Measurements from ENCODE around the gene PTGS2. TPM values are rescaled to one million over a fixed set of nuclear protein-coding genes. Genes with fewer than 3 reads are reported as not detected.

Gene PTGS2
- total RNA-seq, 1 experiment from 2014 or later = 0.20 TPM

GRCh38 chr1:186636786-186637185 lies 43.4 kb downstream of the PTGS2 start (continued):
- no peak for TF ChIP-seq MLX (CRISPR knock-in tag; IDR thresholded peaks at IDR 0.05)
- no peak for TF ChIP-seq E2F4 (CRISPR knock-in tag; IDR thresholded peaks at IDR 0.05; ENCODE audit: borderline replicate concordance, low read depth)

- no peaks in the 10 kb centered on the region for H3K36me3 Mint-ChIP-seq
- TF ChIP-seq ATF3 (CRISPR knock-in tag; conservative IDR thresholded peaks at IDR 0.05) (no peak), USF1 (CRISPR knock-in tag; IDR thresholded peaks at IDR 0.05) (no peak), JAZF1 (CRISPR knock-in tag; IDR thresholded peaks at IDR 0.05) (no peak), CDX4 (CRISPR knock-in tag; IDR thresholded peaks at IDR 0.05; ENCODE audit: borderline replicate concordance) (no peak)
- POLR2A ChIA-PET = no interaction called here
- CTCF ChIA-PET = no interaction called here
- no peaks in the 10 kb centered on the region for H3K9me3 Mint-ChIP-seq
- H3K4me1 Mint-ChIP-seq = peaks cover 20% of the 10 kb centered on the region
- H3K27me3 Mint-ChIP-seq (ENCODE audit: low read depth) = 0 out of 2 replicates have a peak, but pooled peaks cover 5% of the 10 kb centered on the region
- H3K27ac Mint-ChIP-seq = no peak overlapping the region
- DNase-seq (ENCODE audit: low spot score) = no peak
- H3K4me3 Mint-ChIP-seq = no peak overlapping the region
- ATAC-seq = no peak
These were observed 45.7 kb downstream of the PTGS2 start for GRCh38 chr1:186634511-186634910.

GRCh38 chr1:186633116-186633515 lies 47.1 kb downstream of the PTGS2 start:
- 0 out of 2 replicates have a peak, but pooled peaks cover 5% of the 10 kb centered on the region for H3K27me3 Mint-ChIP-seq (ENCODE audit: low read depth)
- ATAC-seq (no peak), DNase-seq (ENCODE audit: low spot score) (no peak)
- TF ChIP-seq EMX1 (CRISPR knock-in tag; IDR thresholded peaks at IDR 0.05) (no peak), MYBL2 (CRISPR knock-in tag; IDR thresholded peaks at IDR 0.05) (no peak), GRHL2 (CRISPR knock-in tag; IDR thresholded peaks at IDR 0.05; ENCODE audit: insufficient replicate concordance, severe bottlenecking) (no peak), ZBTB43 (CRISPR knock-in tag; IDR thresholded peaks at IDR 0.05) (no peak), ZNF281 (CRISPR knock-in tag; IDR thresholded peaks at IDR 0.05) (no peak), TEAD1 (CRISPR knock-in tag; IDR thresholded peaks at IDR 0.05) (no peak), PRDM15 (CRISPR knock-in tag; IDR thresholded peaks at IDR 0.05) (no peak), MAX (CRISPR knock-in tag; IDR thresholded peaks at IDR 0.05) (no peak), STAT6 (CRISPR knock-in tag; conservative IDR thresholded peaks at IDR 0.05; ENCODE audit: low read depth) (no peak), ZNF423 (CRISPR knock-in tag; IDR thresholded peaks at IDR 0.05) (no peak), CREB1 (CRISPR knock-in tag; IDR thresholded peaks at IDR 0.05) (no peak)
- no peaks in the 10 kb centered on the region for H3K36me3 Mint-ChIP-seq
- no peaks in the 10 kb centered on the region for H3K9me3 Mint-ChIP-seq
- ChIA-PET CTCF (no interaction called here), POLR2A (no interaction called here)
- H3K4me3 Mint-ChIP-seq = no peak overlapping the region
- H3K4me1 Mint-ChIP-seq = peaks cover 20% of the 10 kb centered on the region
- H3K27ac Mint-ChIP-seq = no peak overlapping the region

Measured in WTC11 (cell line).